ENCODE measurements around the gene SORBS1.

Gene SORBS1

DNA sequence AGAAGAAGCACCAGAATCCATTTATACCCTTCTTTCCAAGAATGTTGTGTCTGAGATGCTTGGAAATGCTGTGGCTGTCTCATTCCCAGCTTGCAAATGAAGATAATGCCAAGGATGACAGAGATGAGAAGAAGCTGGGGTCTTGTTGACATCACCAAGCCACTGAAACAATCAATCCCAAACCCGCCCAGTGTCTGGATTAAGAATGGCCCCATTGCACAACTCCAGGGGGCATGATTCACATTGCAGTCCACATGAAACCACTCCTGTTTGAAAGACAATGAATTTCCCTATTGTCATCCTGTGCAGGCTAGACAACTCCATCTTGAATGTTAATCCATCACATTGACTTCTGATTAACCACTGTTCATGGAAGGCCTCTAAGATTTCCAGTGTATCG is 28.6 kb downstream of the SORBS1 start:
- H3K27ac ChIP-seq = no peak overlapping the region

GRCh38 chr10:95531994-95532399 is 29.2 kb downstream of the SORBS1 start:
- no peak for TF ChIP-seq CTCF (conservative IDR thresholded peaks at IDR 0.05)
- H3K27ac ChIP-seq = no peak overlapping the region

More for the DNA sequence above, 28.6 kb downstream of the SORBS1 start:
- TF ChIP-seq CTCF (conservative IDR thresholded peaks at IDR 0.05) = no peak

DNA sequence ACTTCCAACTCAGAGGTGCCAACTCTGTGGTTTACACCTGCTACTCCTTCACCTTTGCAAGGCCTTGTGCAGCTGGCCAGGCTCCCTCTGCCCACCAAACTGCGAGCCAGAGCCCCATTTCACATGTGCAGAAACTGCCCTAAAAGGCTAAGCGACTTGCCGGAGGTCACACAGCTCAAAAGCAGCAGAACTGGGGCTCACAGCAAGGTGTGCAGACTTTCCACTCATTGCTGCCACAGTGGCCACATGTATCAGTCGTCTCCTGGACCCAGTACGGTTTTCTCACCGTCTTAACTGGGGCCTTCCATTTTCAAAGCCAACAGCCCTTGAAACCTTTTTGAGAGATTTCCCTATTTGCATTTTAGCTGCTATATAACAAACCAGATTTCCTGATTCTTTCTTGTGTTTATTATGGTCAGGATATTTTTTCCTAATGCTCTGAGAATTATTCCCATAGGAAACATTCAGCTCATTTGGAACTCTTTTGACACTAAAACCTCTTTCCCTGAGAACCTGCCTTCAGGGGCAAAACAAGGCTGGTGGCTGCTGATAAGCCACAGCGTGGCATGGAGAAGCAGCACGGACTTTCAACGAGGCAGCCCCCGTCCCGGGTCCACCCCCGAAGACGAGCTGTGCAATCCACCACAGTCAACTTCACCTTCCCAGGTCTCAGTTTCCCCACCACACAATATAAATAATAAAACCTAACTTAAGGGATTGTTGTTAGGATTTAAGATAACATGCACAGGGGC is 29.9 kb downstream of the SORBS1 start:
- TF ChIP-seq CTCF (conservative IDR thresholded peaks at IDR 0.05) = no peak
- no peak overlapping the region for H3K27ac ChIP-seq

- H3K27ac ChIP-seq = no peak overlapping the region
- TF ChIP-seq CTCF (conservative IDR thresholded peaks at IDR 0.05) = no peak
Observed at GRCh38 chr10:95530561-95530960, 30.6 kb downstream of the SORBS1 start.

DNA sequence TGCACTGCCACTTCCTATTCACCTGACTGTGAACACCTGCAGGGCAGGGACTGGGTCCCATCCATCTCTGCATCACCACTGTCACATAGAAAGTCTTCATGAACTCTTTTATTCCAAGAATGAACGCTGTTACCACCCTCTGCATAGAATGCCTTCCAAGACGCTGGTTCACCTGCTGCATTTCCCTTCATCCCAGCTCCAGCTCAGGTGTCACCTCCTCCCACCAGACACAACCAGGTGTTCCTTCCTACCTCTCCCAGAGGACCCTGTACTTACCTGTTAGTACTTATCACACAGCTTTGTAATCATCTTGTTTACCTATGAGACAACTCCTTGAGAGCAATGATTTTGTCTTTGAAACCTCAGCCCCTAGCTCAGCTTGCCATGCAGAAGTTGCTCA is 31.1 kb downstream of the SORBS1 start:
- TF ChIP-seq CTCF (conservative IDR thresholded peaks at IDR 0.05) = no peak
- H3K27ac ChIP-seq = no peak overlapping the region

GRCh38 chr10:95526044-95526443 is 35.1 kb downstream of the SORBS1 start:
- H3K27ac ChIP-seq = no peak overlapping the region
- TF ChIP-seq CTCF (conservative IDR thresholded peaks at IDR 0.05) = no peak

DNA sequence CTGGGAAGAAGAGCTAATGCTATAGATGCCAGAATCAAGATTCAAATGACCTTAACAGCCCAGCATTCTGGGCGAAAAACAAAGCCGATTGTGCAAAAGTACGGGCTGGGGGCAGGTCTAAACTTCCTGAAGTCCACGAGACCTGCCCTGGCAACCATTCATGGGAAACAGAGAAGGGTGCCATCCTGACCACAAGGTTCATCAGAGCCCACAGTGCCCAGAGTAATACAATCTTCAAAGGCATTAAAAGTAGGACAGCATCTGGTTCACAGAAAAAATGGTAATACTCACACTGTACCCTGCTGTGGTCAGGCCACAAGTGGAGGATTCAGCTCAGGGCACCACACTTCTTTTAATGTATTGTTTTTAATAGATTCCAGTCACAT is 36.1 kb downstream of the SORBS1 start:
- no peak for TF ChIP-seq CTCF (conservative IDR thresholded peaks at IDR 0.05)
- H3K27ac ChIP-seq = no peak overlapping the region
